Tibial nerve (tissue), 3 donors: ENCODE measurements around the gene PRKG1.

ENCODE experiments used
- POLR2A ChIP-seq, 2 donors: fragments of 450-650 bp; IDR thresholded peaks; one replicate each; pipeline ENCODE4 v1.6.1; 2017; ENCODE audit warnings: antibody characterized with exemption in 2 of 2, mild to moderate bottlenecking in 2 of 2, moderate library complexity in 2 of 2
- TF ChIP-seq, protein P1 (sequence below), 5 experiments: fragments of 200-600 bp in 3 of 5; fragments of 450-650 bp in 2 of 5; sonication (generic) in 3 of 5; IDR thresholded peaks; one replicate each; pipeline ENCODE4 v1.5.1; 2016 to 2019; ENCODE audit warnings: antibody characterized with exemption in 5 of 5, mild to moderate bottlenecking in 3 of 5, moderate library complexity in 2 of 5

DNA sequence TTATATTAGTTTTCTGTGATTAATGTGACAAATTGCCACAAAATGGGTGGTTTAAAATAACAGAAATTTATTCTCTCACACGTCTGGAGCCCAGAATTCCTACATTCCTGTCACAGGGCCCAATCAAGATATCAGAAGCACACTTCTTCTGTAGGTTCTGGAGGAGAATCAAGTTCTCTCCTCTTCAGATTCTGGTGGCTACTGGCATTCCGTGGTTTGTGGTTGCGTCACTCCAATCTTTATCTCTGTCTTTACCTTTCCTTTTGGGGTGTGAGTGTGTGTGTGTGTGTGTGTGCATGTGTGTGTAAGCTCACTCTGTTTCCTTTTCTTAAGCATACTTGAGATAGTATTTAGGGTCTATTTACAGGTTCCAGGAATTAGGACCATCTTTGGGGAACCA, 1124.3 kb downstream of the PRKG1 start:
- TF ChIP-seq POLR2A (IDR thresholded peaks at IDR 0.05) = no peak
- TF ChIP-seq, protein P1, sequence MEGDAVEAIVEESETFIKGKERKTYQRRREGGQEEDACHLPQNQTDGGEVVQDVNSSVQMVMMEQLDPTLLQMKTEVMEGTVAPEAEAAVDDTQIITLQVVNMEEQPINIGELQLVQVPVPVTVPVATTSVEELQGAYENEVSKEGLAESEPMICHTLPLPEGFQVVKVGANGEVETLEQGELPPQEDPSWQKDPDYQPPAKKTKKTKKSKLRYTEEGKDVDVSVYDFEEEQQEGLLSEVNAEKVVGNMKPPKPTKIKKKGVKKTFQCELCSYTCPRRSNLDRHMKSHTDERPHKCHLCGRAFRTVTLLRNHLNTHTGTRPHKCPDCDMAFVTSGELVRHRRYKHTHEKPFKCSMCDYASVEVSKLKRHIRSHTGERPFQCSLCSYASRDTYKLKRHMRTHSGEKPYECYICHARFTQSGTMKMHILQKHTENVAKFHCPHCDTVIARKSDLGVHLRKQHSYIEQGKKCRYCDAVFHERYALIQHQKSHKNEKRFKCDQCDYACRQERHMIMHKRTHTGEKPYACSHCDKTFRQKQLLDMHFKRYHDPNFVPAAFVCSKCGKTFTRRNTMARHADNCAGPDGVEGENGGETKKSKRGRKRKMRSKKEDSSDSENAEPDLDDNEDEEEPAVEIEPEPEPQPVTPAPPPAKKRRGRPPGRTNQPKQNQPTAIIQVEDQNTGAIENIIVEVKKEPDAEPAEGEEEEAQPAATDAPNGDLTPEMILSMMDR (IDR thresholded peaks at IDR 0.05) = no peak
